Small intestine (tissue), 7 donors: ENCODE measurements around the gene RNF7. TPM values are rescaled to one million over a fixed set of nuclear protein-coding genes. Genes with fewer than 3 reads are reported as not detected.
A peak's percentile ranks its signal among the peaks of the same experiment; 100 is the strongest.

Experiments used
- DNase-seq, 2 donors: peaks; one replicate each; pipeline versions ENCODE4 v3.0.0 to v3.0.0-alpha.2; 2013
- FAIRE-seq: peaks from 2 replicates; lab custom pipeline; 2012; peaks lifted over from hg19 to GRCh38; lab: Jason Lieb, UNC
- H3K27ac ChIP-seq, 3 donors: one replicate each; pipeline ENCODE4 v1.5.1; 2013; ENCODE audit warnings: low read length in 2 of 3, mild to moderate bottlenecking in 2 of 3, control low read depth in 1 of 3, inconsistent platforms in 1 of 3, low read depth in 1 of 3, moderate library complexity in 1 of 3
- H3K27me3 ChIP-seq, 3 donors: one replicate each; pipeline ENCODE4 v1.6.1; 2013; ENCODE audit warnings: low read length in 3 of 3, inconsistent platforms in 1 of 3; ENCODE audit not compliant: control insufficient read depth in 3 of 3, insufficient read depth in 3 of 3
- H3K36me3 ChIP-seq, 3 donors: one replicate each; pipeline ENCODE4 v1.6.1; 2013; ENCODE audit warnings: low read length in 3 of 3, inconsistent platforms in 1 of 3, low read depth in 1 of 3, mild to moderate bottlenecking in 1 of 3, moderate library complexity in 1 of 3; ENCODE audit not compliant: control insufficient read depth in 3 of 3, insufficient read depth in 2 of 3
- H3K4me1 ChIP-seq, 3 donors: one replicate each; pipeline ENCODE4 v1.6.1; 2013; ENCODE audit warnings: low read length in 2 of 3, inconsistent platforms in 1 of 3, low read depth in 1 of 3, mild to moderate bottlenecking in 1 of 3, moderate library complexity in 1 of 3; ENCODE audit not compliant: control insufficient read depth in 3 of 3, insufficient read depth in 2 of 3
- H3K4me3 ChIP-seq, 3 donors: one replicate each; pipeline ENCODE4 v1.5.1; 2013; ENCODE audit warnings: low read length in 3 of 3, control low read depth in 1 of 3, inconsistent platforms in 1 of 3, low read depth in 1 of 3, mild to moderate bottlenecking in 1 of 3, moderate library complexity in 1 of 3
- H3K9me3 ChIP-seq, 2 donors: one replicate each; pipeline ENCODE4 v1.6.1; 2013; ENCODE audit warnings: low read depth in 1 of 2, low read length in 1 of 2; ENCODE audit not compliant: control insufficient read depth in 2 of 2, insufficient read depth in 1 of 2
- WGBS, 3 donors: extraction: QIAGEN DNeasy Blood & Tissue Kit; methylation state at CpG; one replicate each; pipeline ENCODE4 v1.1.7; 2013; 5-methylcytosine and 5-hydroxymethylcytosine counted together
- polyA plus RNA-seq, 4 donors: library from polyadenylated mRNA; stranded (reverse) in 3 of 4; unstranded in 1 of 4; fragments of 200-250 nt in 3 of 4; fragments of 120-200 nt in 1 of 4; gene quantifications; one replicate each; pipeline versions ENCODE4 v1.2.1 to v1.2.3, GENCODE V29; 2013
- donor health status: healthy with polysubstance abuse.
- donor health status: control.
- donor health status: control.
- donor health status: Bipolar disorder and iron deficiency.
- donor health status: healthy.

Gene RNF7
- polyA plus RNA-seq, 4 donors, result 120 to 260 (median 167) TPM

- peak in 1 of 2 donors; percentile 22 for DNase-seq
- H3K4me3 ChIP-seq, result no peak overlapping the region
- H3K27ac ChIP-seq, result no peak overlapping the region
- H3K27me3 ChIP-seq, result no peaks in the 10 kb centered on the region
- H3K9me3 ChIP-seq, result peaks cover 0 to under 1% of the 10 kb centered on the region in 2 donors
- WGBS, 3 donors, result 16 to 30% (median 18%) methylated on average over 2 of the region's 2 CpGs
- H3K4me1 ChIP-seq, result no peaks in the 10 kb centered on the region
- no peaks in the 10 kb centered on the region for H3K36me3 ChIP-seq
- no peak for FAIRE-seq
Observed at GRCh38 chr3:141707741-141708203, 30.3 kb upstream of the RNF7 start.

- H3K4me1 ChIP-seq, result no peaks in the 10 kb centered on the region
- H3K4me3 ChIP-seq, result no peak overlapping the region
- H3K9me3 ChIP-seq, result no peaks in the 10 kb centered on the region
- WGBS, 3 donors, result 85 to 96% (median 88%) methylated on average over 4 of the region's 4 CpGs
- H3K27me3 ChIP-seq, result no peaks in the 10 kb centered on the region
- no peak overlapping the region for H3K27ac ChIP-seq
- DNase-seq (no peak), FAIRE-seq (no peak)
- H3K36me3 ChIP-seq, result no peaks in the 10 kb centered on the region
Observed at GRCh38 chr3:141708367-141708766, 29.7 kb upstream of the RNF7 start.

GRCh38 chr3:141709126-141709770, 28.9 kb upstream of the RNF7 start:
- FAIRE-seq, result no peak
- DNase-seq, result no peak
- no peaks in the 10 kb centered on the region for H3K9me3 ChIP-seq
- no peak overlapping the region for H3K4me3 ChIP-seq
- no peak overlapping the region for H3K27ac ChIP-seq
- no peaks in the 10 kb centered on the region for H3K4me1 ChIP-seq
- H3K27me3 ChIP-seq, result no peaks in the 10 kb centered on the region
- H3K36me3 ChIP-seq, result no peaks in the 10 kb centered on the region
- WGBS, 3 donors, result 92 to 96% (median 96%) methylated on average over 7 of the region's 7 CpGs

GRCh38 chr3:141710121-141710520, 28.0 kb upstream of the RNF7 start:
- 93 to 98% (median 96%) methylated on average over 6 of the region's 6 CpGs for WGBS, 3 donors
- Histone ChIP-seq H3K4me3 (no peak overlapping the region), H3K27ac (no peak overlapping the region), H3K36me3 (no peaks in the 10 kb centered on the region), H3K9me3 (no peaks in the 10 kb centered on the region), H3K4me1 (no peaks in the 10 kb centered on the region), H3K27me3 (no peaks in the 10 kb centered on the region)
- DNase-seq (no peak), FAIRE-seq (no peak)

DNA sequence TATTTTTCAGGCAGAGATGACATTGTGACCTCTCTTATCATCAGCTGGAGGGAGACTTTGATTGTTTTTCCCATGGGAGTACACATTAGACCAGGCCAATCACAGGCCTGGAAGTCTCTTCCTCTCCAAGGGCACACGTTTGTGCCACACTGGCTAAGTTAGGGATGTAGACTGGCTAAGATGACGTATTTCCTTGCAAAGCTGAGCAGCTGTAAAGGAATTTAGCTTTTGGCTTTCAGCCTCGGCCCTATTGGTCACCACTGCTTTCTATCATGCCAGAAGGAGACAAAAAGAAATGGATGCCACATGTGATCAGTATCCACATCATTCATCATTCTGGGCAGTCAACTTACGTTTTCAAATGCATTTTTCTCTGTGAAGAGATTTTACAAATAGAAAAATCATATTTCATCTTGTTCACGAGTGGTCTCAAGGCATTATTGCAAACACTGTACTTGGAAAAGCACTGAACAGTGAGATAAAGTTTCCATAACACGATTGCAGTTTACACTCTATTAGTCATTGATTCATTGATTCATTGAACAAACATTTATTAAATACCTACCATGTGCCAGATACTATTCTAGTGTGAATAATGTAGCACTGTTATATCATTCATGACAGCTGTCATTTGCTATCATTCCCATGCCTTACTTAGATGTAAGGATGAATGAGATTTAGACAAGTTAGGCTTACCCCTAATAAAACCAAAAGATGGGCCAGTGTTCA, 27.0 kb upstream of the RNF7 start:
- DNase-seq, result no peak

GRCh38 chr3:141714671-141715070, 23.4 kb upstream of the RNF7 start:
- no peak for FAIRE-seq
- Histone ChIP-seq H3K4me3 (no peak overlapping the region), H3K27me3 (no peaks in the 10 kb centered on the region), H3K9me3 (peaks cover 0 to 2% of the 10 kb centered on the region in 2 donors), H3K4me1 (no peaks in the 10 kb centered on the region), H3K27ac (no peak overlapping the region), H3K36me3 (no peaks in the 10 kb centered on the region)
- 78 to 100% (median 97%) methylated on average over 1 of the region's 1 CpG for WGBS, 3 donors
- DNase-seq, result no peak

More for the DNA sequence above, 27.0 kb upstream of the RNF7 start:
- no peak overlapping the region for H3K4me3 ChIP-seq
- no peaks in the 10 kb centered on the region for H3K4me1 ChIP-seq
- H3K27ac ChIP-seq, result no peak overlapping the region
- 49 to 60% (median 56%) methylated on average over 6 of the region's 6 CpGs for WGBS, 3 donors
- no peaks in the 10 kb centered on the region for H3K36me3 ChIP-seq
- no peaks in the 10 kb centered on the region for H3K27me3 ChIP-seq
- no peak for FAIRE-seq
- peaks cover 0 to 2% of the 10 kb centered on the region in 2 donors for H3K9me3 ChIP-seq

- Histone ChIP-seq H3K9me3 (no peaks in the 10 kb centered on the region), H3K27ac (no peak overlapping the region), H3K27me3 (no peaks in the 10 kb centered on the region), H3K4me1 (no peaks in the 10 kb centered on the region), H3K4me3 (no peak overlapping the region), H3K36me3 (no peaks in the 10 kb centered on the region)
- 90 to 92% (median 91%) methylated on average over 2 of the region's 2 CpGs for WGBS, 3 donors
- FAIRE-seq, result no peak
- DNase-seq, result no peak
Observed at GRCh38 chr3:141722081-141722480, 16.0 kb upstream of the RNF7 start.

- no peak for FAIRE-seq
Observed at GRCh38 chr3:141722648-141723047, 15.4 kb upstream of the RNF7 start.

More at GRCh38 chr3:141722648-141723047, 15.4 kb upstream of the RNF7 start:
- Histone ChIP-seq H3K36me3 (no peaks in the 10 kb centered on the region), H3K4me3 (no peak overlapping the region), H3K27ac (no peak overlapping the region), H3K27me3 (no peaks in the 10 kb centered on the region), H3K4me1 (no peaks in the 10 kb centered on the region), H3K9me3 (no peaks in the 10 kb centered on the region)
- no peak for DNase-seq
- 76 to 86% (median 83%) methylated on average over 2 of the region's 2 CpGs for WGBS, 3 donors
